NCI-H2029 (cell line): ENCODE results near the gene ARHGEF7.
"Not testable (repeated sequence)": the region's sequence is repeated elsewhere in the genome, so short reads cannot be mapped to it uniquely, and the experiment has no call there.

Source experiments
- DNase-seq: peaks from one replicate; lab custom pipeline; 2025; lab: John Stamatoyannopoulos, UW

Gene ARHGEF7

GRCh38 chr13:111115061-111115964 is at the start of gene ARHGEF7:
TSS of gene ARHGEF7 (plus strand) at chr13:111115310. CDS start at chr13:111115527, 217 bp downstream.
- peak; percentile 31 for DNase-seq

GRCh38 chr13:111065698-111066097 is 49.4 kb upstream of the ARHGEF7 start:
- DNase-seq, result no peak

GRCh38 chr13:111066544-111066943 is 48.6 kb upstream of the ARHGEF7 start:
- DNase-seq, result no peak

GRCh38 chr13:111068009-111068350 is 47.1 kb upstream of the ARHGEF7 start:
- DNase-seq, result no peak

GRCh38 chr13:111071120-111071519 is 44.0 kb upstream of the ARHGEF7 start:
- DNase-seq, result not testable (repeated sequence)

- DNase-seq, result not testable (repeated sequence)
Measured at GRCh38 chr13:111071526-111071925, 43.6 kb upstream of the ARHGEF7 start.

- no peak for DNase-seq
Measured at GRCh38 chr13:111074826-111075225, 40.3 kb upstream of the ARHGEF7 start.

- no peak for DNase-seq
Measured at GRCh38 chr13:111076155-111077013, 38.7 kb upstream of the ARHGEF7 start.

- no peak for DNase-seq
Measured at GRCh38 chr13:111079375-111079774, 35.7 kb upstream of the ARHGEF7 start.

- DNase-seq, result no peak
Measured at GRCh38 chr13:111080642-111081041, 34.5 kb upstream of the ARHGEF7 start.

GRCh38 chr13:111082240-111082639 is 32.9 kb upstream of the ARHGEF7 start:
- DNase-seq, result no peak

GRCh38 chr13:111082769-111083168 is 32.3 kb upstream of the ARHGEF7 start:
- DNase-seq, result not testable (repeated sequence)

- not testable (repeated sequence) for DNase-seq
Measured at GRCh38 chr13:111083693-111084092, 31.4 kb upstream of the ARHGEF7 start.

GRCh38 chr13:111090169-111090568 is 24.9 kb upstream of the ARHGEF7 start:
- no peak for DNase-seq

- DNase-seq, result no peak
Measured at GRCh38 chr13:111092685-111093084, 22.4 kb upstream of the ARHGEF7 start.

- no peak for DNase-seq
Measured at GRCh38 chr13:111093136-111093535, 22.0 kb upstream of the ARHGEF7 start.

- DNase-seq, result no peak
Measured at GRCh38 chr13:111093634-111094033, 21.5 kb upstream of the ARHGEF7 start.

- DNase-seq, result peak; percentile 19
Measured at GRCh38 chr13:111095031-111095840, 19.9 kb upstream of the ARHGEF7 start.

- no peak for DNase-seq
Measured at GRCh38 chr13:111095911-111096501, 19.1 kb upstream of the ARHGEF7 start.

- no peak for DNase-seq
Measured at GRCh38 chr13:111099290-111099689, 15.8 kb upstream of the ARHGEF7 start.

GRCh38 chr13:111110054-111110453 is 5.1 kb upstream of the ARHGEF7 start:
- no peak for DNase-seq
